Measurements from ENCODE around the gene LGR6. TPM values are rescaled to one million over a fixed set of nuclear protein-coding genes. Genes with fewer than 3 reads are reported as not detected.
"Not testable (repeated sequence)": the region's sequence is repeated elsewhere in the genome, so short reads cannot be mapped to it uniquely, and the experiment has no call there.

LGR6 gene
- polyA plus RNA-seq, 1 experiment: not detected

GRCh38 chr1:202235856-202236837 lies 42.5 kb downstream of the LGR6 start:
- CTCF ChIA-PET: interaction anchor here (0.6 to 1.8 kb wide), 27 partner anchors 9 to 100 kb away, joined by 3 to 17 read pairs (median 4); no protein-coding TSS in a partner anchor
- peak; percentile 87 for TF ChIP-seq CTCF (IDR thresholded peaks at IDR 0.05; ENCODE audit: insufficient read depth, low read depth, low read length)
- POLR2A ChIA-PET: no interaction called here
- peak; percentile 73 for DNase-seq (ENCODE audit: low read depth)
- Histone ChIP-seq H3K36me3 (ENCODE audit: control insufficient read depth, insufficient read depth, low read length) (no peaks in the 10 kb centered on the region), H3K27me3 (ENCODE audit: control insufficient read depth, insufficient read depth, low read length) (peaks cover 7% of the 10 kb centered on the region), H3K4me3 (ENCODE audit: low read depth, low read length) (no peak overlapping the region)

GRCh38 chr1:202237052-202237451 lies 43.5 kb downstream of the LGR6 start:
- Histone ChIP-seq H3K4me3 (ENCODE audit: low read depth, low read length) (no peak overlapping the region), H3K36me3 (ENCODE audit: control insufficient read depth, insufficient read depth, low read length) (no peaks in the 10 kb centered on the region), H3K27me3 (ENCODE audit: control insufficient read depth, insufficient read depth, low read length) (peaks cover 12% of the 10 kb centered on the region)
- no peak for DNase-seq (ENCODE audit: low read depth)
- ChIA-PET CTCF (interaction anchor here (0.6 to 1.8 kb wide), 12 partner anchors 10 to 135 kb away, joined by 3 to 17 read pairs (median 4); no protein-coding TSS in a partner anchor), POLR2A (no interaction called here)
- peak; percentile 49 for TF ChIP-seq CTCF (IDR thresholded peaks at IDR 0.05; ENCODE audit: insufficient read depth, low read depth, low read length)

GRCh38 chr1:202238914-202239313 lies 45.3 kb downstream of the LGR6 start:
- H3K4me3 ChIP-seq (ENCODE audit: low read depth, low read length): no peak overlapping the region
- H3K27me3 ChIP-seq (ENCODE audit: control insufficient read depth, insufficient read depth, low read length): peaks cover 19% of the 10 kb centered on the region
- H3K36me3 ChIP-seq (ENCODE audit: control insufficient read depth, insufficient read depth, low read length): no peaks in the 10 kb centered on the region
- CTCF ChIA-PET: no interaction called here
- POLR2A ChIA-PET: no interaction called here
- TF ChIP-seq CTCF (IDR thresholded peaks at IDR 0.05; ENCODE audit: insufficient read depth, low read depth, low read length): no peak
- no peak for DNase-seq (ENCODE audit: low read depth)

- DNase-seq (ENCODE audit: low read depth); POLR2A ChIA-PET; H3K4me3 ChIP-seq (ENCODE audit: low read depth, low read length); H3K36me3 ChIP-seq (ENCODE audit: control insufficient read depth, insufficient read depth, low read length): not testable (repeated sequence)
- CTCF ChIA-PET: interaction anchor here (0.7 to 1.4 kb wide), 2 partner anchors 10 to 710 kb away, joined by 4 to 5 read pairs; no protein-coding TSS in a partner anchor
- peaks cover 19% of the 10 kb centered on the region for H3K27me3 ChIP-seq (ENCODE audit: control insufficient read depth, insufficient read depth, low read length)
Measured at GRCh38 chr1:202240226-202240625, 46.6 kb downstream of the LGR6 start.

- Histone ChIP-seq H3K27me3 (ENCODE audit: control insufficient read depth, insufficient read depth, low read length) (peaks cover 22% of the 10 kb centered on the region), H3K36me3 (ENCODE audit: control insufficient read depth, insufficient read depth, low read length) (no peaks in the 10 kb centered on the region), H3K4me3 (ENCODE audit: low read depth, low read length) (no peak overlapping the region)
- ChIA-PET CTCF (interaction anchor here (0.7 to 1.4 kb wide), 3 partner anchors 10 to 711 kb away, joined by 3 to 5 read pairs (median 4); no protein-coding TSS in a partner anchor), POLR2A (no interaction called here)
- TF ChIP-seq CTCF (IDR thresholded peaks at IDR 0.05; ENCODE audit: insufficient read depth, low read depth, low read length): no peak
- no peak for DNase-seq (ENCODE audit: low read depth)
Measured at GRCh38 chr1:202240956-202241355, 47.4 kb downstream of the LGR6 start.

All from BJ (cell line).